NCI-H460 (cell line): ENCODE results near the gene HAUS3. TPM values are rescaled to one million over a fixed set of nuclear protein-coding genes. Genes with fewer than 3 reads are reported as not detected.
"Not testable (repeated sequence)": the region's sequence is repeated elsewhere in the genome, so short reads cannot be mapped to it uniquely, and the experiment has no call there.

Experiments used
- DNase-seq: peaks from one replicate; pipeline ENCODE4 v3.0.0-alpha.2; 2016; ENCODE audit warnings: low read depth; ENCODE audit errors: extremely low read depth
- small RNA-seq, 2 experiments: library from RNA; depleted of rRNA; stranded (forward); fragments of <200 nt; gene quantifications; one replicate each; pipeline ENCODE3, GENCODE V24; 2014
- total RNA-seq: library from RNA; depleted of rRNA; stranded (reverse); fragments of >200 nt; shearing (Covaris generic); gene quantifications from 2 replicates; pipeline ENCODE4 v1.2.3, GENCODE V29; 2014; rRNA removed

Gene HAUS3
- total RNA-seq, 1 experiment from 2014 or later: 11.9 TPM

DNA sequence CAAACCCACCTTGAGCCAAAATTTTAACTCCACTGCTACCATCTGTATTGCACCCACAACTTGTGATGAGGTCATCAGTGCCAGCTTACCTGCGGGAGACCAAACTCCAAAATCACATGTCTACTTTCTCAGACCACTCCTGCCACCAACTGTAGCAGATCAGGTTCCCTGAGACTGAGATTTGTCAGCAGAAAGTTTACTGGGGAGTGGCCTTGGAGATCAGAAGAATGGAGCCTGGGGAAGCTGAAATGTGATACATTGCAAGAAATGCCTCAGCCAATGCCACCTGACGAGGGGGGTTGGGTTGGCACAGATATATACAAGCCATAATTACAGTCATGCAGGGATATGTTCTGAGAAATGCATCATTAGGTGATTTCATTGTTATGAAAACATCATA is 19.1 kb downstream of the HAUS3 start:
- no peak for DNase-seq

DNA sequence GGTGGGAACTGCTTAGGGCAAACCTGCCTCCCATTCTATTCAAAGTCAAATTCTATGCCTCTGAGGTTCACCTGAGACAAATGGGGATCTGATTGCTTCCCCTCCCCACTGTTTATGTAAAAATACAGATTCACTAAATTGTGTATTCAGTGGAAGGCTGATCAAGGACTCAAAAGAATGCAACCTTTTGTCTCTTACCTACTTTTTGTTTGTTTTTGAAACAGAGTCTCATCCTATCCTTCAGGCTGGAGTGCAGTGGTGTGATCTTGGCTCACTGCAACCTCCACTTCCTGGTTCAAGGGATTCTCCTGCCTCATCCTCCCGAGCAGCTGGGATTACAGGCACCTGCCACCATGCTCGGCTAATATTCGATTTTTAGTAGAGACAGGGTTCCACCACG is 20.5 kb downstream of the HAUS3 start:
- DNase-seq: not testable (repeated sequence)

DNA sequence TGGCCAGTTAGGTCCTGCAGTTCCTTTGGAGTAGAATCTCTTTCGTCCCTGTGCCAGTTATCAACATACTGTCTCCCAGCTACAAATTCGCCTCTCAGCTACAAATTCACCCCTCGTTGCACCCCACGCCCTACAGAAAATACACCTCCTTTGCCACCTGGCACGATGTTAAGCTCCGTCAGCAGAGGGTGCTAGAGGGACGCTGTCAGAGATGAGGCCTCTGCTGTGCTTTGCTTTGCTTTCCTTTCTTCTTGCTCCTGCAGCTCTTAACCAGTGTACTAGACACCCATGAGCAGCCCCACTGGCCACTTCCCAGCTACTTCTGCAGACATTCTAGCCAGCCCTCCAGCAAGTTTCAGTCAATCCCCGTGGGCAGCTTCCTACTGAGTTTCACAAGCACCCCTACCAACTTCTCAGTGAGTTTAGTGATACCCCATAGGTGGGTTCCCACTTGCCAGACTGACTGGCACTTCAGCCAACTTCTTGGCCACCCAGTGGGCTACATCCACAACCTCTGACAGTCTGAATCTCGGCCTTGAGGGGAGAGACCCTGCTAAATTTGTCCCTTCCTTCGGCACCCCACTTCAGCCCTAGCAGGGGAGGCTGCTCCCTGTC is 21.8 kb downstream of the HAUS3 start:
- DNase-seq: peak; percentile 69

DNA sequence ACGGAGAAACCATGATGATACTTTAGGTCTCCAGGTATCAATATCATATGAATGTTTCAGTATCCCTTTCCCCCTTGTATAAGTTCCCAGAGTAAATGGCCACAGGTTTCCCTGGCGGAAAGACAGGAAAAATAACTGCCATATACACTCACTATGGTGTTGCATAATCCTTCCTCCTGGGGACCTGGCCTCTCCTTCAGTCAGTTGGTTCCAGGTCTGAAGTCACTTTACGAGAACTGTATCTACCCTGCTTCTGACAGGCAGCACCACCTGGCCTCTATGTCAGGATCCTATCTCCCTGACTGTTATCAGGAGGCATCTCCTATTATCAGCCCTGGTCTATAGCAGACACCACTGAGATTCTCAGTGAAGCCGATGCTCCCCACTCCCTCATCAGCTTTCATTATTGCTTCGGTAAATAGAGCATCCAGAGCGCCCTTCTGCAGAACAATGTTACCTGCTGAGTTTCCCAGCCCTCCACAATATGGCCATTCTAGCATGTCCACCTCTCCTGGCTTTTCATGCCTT is 22.6 kb downstream of the HAUS3 start:
- DNase-seq: no peak

DNA sequence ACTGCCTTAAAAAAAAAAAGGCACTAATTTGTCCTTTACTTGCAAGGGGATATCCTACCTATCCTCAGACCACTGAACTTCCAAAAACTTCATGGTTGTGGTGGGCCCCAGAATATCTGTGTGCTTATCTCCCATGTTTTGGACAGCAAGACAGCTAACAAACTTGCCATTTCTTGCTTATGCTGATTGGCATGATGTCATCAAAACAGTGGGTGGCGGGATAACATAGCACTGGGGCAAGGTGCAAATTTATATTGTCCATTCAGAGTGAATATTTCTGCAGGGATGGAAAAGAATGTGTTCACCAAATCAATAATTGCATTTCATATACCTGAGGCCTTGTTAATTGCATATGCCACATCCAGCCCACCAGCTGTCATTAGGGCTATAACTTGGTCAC is 23.5 kb downstream of the HAUS3 start:
- DNase-seq: no peak

DNA sequence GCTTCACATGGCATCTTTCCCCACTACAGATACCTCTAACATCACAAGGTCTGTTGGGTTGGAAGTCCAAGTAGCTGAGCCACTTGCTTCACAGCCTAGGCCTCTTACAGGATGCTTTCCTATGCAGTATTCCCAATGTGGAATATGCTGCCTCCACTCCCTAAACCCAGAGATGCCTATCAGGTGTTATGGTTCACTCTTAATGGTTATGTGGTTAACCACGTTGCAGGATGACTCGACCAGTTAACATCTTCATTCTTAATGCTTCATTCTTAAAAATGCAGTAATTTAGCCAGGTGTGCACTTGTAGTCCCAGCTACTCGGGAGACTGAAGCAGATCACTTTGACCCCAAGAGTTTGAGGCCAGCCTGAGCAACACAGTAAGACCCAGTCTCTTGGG is 24.2 kb downstream of the HAUS3 start:
- no peak for DNase-seq

DNA sequence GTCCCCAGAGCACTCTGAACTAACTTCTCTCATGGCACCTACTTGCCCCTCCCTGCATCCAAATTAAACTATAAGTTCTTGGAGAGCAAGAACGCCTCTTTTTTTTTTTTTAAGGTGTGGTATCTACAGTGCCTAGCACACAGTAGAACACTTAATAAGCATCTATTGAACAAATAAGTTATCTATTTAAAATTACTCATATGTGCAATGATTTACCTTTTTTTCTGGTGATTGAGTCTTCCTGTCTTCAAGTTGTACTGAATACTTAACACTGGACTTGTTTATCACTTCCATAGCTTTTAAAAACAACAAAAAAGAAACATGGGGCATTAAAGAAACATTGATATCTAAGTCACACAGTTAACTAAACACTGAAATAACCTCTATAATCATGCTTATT is 29.1 kb downstream of the HAUS3 start:
- DNase-seq: no peak

DNA sequence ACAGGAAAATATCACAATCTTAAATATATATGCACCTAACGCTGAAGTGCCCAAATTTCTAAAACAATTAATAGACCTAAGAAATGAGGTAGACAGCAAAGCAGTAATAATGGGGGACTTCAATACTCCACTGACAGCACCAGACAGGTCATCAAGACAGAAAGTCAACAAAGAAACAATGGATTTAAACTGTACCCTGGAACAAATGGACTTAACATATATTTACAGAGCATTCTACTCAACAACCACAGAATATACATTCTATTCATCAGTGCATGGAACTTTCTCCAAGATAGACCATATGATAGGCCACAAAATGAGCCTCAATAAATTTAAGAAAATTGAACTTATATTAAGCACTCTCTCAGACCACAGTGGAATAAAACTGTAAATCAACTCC is 39.1 kb downstream of the HAUS3 start:
- not testable (repeated sequence) for DNase-seq

DNA sequence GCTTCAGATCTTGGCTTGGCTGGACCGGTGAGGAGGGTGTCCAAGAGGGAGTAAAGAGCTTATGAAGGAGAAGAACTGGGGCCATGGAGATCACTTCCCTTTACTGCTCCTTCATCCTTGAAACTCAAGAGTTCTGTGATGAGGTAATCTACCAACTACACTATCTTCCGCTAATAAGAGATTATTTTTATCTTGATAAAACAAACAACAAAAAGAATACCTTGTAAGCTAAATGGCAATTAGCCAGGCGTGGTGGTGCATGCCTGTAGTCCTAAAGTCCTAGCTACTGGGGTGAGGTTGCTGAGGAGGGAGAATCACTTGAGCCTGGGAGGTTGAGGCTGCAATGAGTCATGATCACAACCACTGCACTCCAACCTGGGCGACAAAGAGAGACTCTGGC is 47.4 kb downstream of the HAUS3 start:
- no peak for DNase-seq

DNA sequence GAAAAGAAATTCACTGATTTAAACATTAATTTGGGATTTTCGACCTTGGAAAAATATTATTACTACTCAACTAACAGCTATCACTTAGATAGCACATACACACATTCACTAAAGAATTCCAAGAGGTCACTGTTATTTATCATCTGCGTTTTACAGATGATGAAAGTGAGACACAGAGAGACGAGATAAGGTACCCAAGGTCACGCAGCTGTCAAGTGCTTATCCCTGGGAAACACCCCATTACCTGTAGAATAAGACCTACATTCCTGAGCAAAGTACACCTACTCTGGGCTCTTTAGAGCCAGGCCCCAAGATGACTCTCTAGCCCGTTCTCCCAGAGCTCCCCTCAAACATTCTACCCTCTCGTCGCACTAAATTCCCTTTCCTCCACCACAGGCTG is 48.6 kb downstream of the HAUS3 start:
- DNase-seq: no peak

DNA sequence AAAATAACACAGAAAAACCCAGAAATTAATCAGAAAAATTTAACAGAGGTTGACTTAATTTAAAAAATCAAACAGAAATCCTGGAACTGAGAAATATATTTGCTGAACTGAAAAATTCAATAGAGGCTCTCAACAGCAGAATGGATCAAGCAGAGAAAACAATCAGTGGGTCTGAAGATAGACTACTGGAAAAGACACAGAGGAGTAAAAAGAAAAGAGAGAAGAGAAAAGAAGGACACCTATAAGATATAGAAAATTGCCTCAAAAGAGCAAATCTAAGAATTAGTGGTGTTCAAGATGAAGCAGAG is 55.1 kb downstream of the HAUS3 start:
- DNase-seq: no peak

DNA sequence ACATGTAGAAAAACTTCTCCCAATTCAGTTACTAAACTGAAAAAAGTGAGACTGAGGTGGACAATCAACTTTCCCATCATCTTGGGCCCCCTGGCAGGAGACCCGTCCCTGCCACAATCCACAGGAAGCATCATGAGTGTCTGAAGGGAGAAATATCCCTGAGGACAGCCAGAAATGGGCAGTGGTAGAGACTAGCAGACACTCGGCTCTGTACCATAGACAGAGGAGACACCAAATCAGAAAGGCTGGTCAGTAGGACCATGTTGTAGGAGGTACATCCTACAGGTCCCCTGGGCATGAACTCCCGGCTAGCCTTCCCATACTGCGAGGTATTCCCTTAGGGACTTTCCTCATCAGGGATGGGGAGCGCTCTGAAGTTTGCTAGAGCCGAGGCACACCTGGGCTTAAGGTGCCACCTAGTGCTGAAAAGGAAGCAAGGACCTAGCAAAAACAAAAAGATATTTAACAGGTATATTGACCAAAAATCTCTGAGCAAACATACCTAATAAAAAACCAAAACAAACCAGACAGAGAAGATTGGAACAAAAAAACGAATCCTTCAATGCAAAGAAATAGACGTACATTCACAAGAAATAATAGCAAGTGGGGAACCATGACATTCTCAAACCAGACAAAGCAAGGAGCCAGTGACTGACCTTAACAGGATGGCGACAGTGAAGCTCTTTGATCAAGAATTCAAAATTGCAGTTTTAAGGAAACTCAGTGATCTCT is 55.6 kb downstream of the HAUS3 start:
- peak; percentile 25 for DNase-seq

DNA sequence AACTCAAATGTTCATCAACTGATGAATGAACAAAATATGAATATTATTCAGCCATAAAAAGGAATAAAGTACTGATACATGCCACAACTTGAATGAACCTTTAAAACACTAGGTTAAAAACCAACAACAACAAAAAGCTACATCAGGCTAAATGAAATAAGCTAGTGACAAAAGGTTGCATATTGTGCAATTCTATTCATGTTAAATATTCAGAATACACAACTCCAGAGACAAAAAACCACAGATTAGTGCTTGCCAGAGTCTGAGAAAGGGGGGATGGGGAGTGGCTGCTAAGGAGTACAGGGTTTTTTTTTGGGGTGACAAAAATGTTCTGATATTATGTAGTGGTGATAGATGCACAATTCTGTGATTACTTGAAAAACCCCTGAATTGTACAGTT is 58.5 kb downstream of the HAUS3 start:
- DNase-seq: no peak

DNA sequence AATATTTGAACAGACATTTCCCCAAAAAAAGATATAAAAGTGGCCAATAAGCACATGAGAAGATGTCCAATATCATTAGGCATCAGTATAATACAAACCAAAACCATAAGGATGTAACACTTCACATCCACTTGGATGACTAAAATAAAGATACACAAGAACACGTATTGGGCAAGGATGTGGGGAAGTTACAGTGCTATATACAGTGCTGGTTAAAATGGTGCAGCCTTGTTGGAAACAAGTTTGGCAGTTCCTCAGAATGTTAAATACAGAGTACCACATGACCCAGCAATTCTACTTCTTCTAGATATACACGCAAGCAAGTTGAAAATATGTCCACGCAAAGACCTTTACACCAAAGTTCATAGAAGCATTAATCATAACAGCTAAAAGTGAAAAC is 58.9 kb downstream of the HAUS3 start:
- DNase-seq: no peak

DNA sequence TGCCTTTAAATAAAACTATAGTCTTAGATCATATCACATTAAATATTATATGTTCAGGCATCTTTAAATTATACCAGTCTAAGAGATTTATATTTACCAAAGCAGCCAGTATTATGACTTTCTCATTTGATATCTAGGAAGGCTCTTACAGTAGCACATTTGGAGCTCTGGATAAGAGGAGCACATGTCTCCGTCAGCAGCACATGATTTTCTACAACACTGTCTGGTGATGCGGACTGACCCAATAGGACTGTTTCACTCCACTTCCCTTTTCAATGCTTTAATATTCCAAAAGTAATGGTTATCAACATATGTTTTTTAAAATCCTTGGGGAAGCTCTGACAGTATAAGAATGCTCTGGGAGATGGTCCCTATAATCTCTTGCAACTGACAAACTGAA is 61.5 kb downstream of the HAUS3 start:
- DNase-seq: no peak

DNA sequence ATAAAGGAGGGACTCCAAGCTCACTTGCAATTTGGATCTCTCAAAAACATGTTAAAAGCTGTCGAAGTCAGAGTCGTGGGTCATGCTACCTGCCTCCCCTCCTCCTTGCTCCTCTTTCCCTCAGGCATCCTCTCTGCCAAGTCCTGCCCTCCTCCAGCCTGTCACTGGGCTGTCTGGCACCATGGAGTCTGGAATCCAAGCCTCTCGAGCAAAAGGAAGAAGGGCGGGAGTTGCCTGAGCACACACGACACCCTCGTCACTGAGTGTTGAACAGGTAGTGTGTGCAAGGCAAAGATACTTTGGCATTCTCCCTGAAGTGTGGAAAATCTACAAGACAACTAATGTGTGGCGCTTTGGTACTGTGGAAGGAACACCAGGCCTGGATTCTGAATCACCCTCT is 62.2 kb downstream of the HAUS3 start:
- no peak for DNase-seq

DNA sequence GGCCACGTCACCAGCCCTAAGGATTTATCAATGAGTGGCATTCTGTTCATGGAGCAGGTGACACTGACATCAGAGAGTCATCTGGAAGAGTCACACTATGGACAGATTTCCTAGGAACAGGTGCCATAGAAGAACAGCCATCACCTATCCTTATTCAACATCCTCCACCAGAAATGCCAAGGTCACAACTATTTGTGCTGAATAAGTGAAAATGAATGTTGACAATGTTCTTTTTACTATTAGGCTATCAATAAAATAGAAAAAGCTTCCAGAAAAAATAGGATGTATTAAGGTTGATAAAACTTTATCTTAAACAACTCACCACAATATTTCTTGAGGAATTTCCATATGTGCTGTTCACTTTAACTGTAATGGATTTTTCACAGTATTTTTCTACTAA is 62.9 kb downstream of the HAUS3 start:
- DNase-seq: no peak

Small RNA genes within 50 kb of the gene (small RNA-seq; reads per million reads assigned to genes)
- 0 reads per million in 2 experiments for gene COX6B1P5

Other genes with a start within 250 kb of the HAUS3 start
- gene NELFA, start 233.1 kb downstream of the HAUS3 start, total RNA-seq: 19.4 and 25.3 TPM in 2 replicates
- 7.1 and 7.7 TPM in 2 replicates for gene NAT8L, start 182.8 kb downstream of the HAUS3 start, total RNA-seq
- 0.50 and 0.75 TPM in 2 replicates for gene POLN, start within 50 bp of the HAUS3 start, total RNA-seq
- gene MXD4, start 20.0 kb upstream of the HAUS3 start, total RNA-seq: 8.6 and 12.8 TPM in 2 replicates
- gene ZFYVE28, start 176.5 kb upstream of the HAUS3 start, total RNA-seq: 7.1 and 10.0 TPM in 2 replicates
- not detected in 2 replicates for gene CFAP99, start 176.8 kb upstream of the HAUS3 start, total RNA-seq
- 53.3 and 61.6 TPM in 2 replicates for gene RNF4, start 227.0 kb upstream of the HAUS3 start, total RNA-seq